Neural cell (in vitro differentiated cells): ENCODE data around the gene PRDM13. TPM values are rescaled to one million over a fixed set of nuclear protein-coding genes. Genes with fewer than 3 reads are reported as not detected.

Source experiments
- H2AFZ ChIP-seq: fragments of 200-600, 300-800 bp; sonication (generic), shearing (Covaris generic); 2 replicates; pipeline ENCODE4 v1.6.0; 2014; ENCODE audit warnings: low read depth, mild to moderate bottlenecking, antibody characterized with exemption, low read length, moderate library complexity
- H3F3A ChIP-seq: fragments of 200-600 bp; shearing (Covaris generic); 2 replicates; pipeline ENCODE4 v1.6.1; 2016; ENCODE audit warnings: mild to moderate bottlenecking, moderate library complexity, mixed read lengths, antibody characterized with exemption, low read length; ENCODE audit not compliant: insufficient read depth, poor library complexity, severe bottlenecking
- H3K27ac ChIP-seq: fragments of 200-600, 300-800 bp; sonication (generic), shearing (Covaris generic); 2 replicates; pipeline ENCODE4 v1.5.1; 2014; ENCODE audit warnings: mild to moderate bottlenecking, low read length, moderate library complexity
- H3K27me3 ChIP-seq: fragments of 300-800, 200-600 bp; sonication (generic), shearing (Covaris generic); 2 replicates; pipeline ENCODE4 v1.6.0; 2014; ENCODE audit warnings: mild to moderate bottlenecking, low read depth, low read length, moderate library complexity; ENCODE audit not compliant: insufficient read depth
- H3K36me3 ChIP-seq: fragments of 300-800, 200-600 bp; sonication (generic), shearing (Covaris generic); 2 replicates; pipeline ENCODE4 v1.5.1; 2014; ENCODE audit warnings: mild to moderate bottlenecking, antibody characterized with exemption, low read length, moderate library complexity; ENCODE audit not compliant: insufficient read depth
- H3K4me2 ChIP-seq: fragments of 300-800, 200-600 bp; sonication (generic), shearing (Covaris generic); 2 replicates; pipeline ENCODE4 v1.6.0; 2014; ENCODE audit warnings: mild to moderate bottlenecking, low read length
- H3K4me3 ChIP-seq: fragments of 300-800, 200-600 bp; sonication (generic), shearing (Covaris generic); 2 replicates; pipeline ENCODE4 v1.5.1; 2014; ENCODE audit warnings: mild to moderate bottlenecking, low read length, moderate library complexity
- H3K79me2 ChIP-seq: fragments of 200-600 bp; shearing (Covaris generic); replicated peaks from 2 replicates; pipeline ENCODE4 v1.6.0; 2014; ENCODE audit warnings: mild to moderate bottlenecking, low read length, moderate library complexity; ENCODE audit not compliant: insufficient read depth
- H3K9ac ChIP-seq: fragments of 300-800, 200-600 bp; sonication (generic), shearing (Covaris generic); 2 replicates; pipeline ENCODE4 v1.6.1; 2016; ENCODE audit warnings: mild to moderate bottlenecking, low read length, mixed read lengths
- H3K9me2 ChIP-seq: fragments of 200-600 bp; shearing (Covaris generic); 2 replicates; pipeline ENCODE4 v1.6.1; 2016; ENCODE audit warnings: mild to moderate bottlenecking, low read length, mixed read lengths; ENCODE audit not compliant: insufficient read depth
- H3K9me3 ChIP-seq: fragments of 200-600, 300-800 bp; sonication (generic), shearing (Covaris generic); 2 replicates; pipeline ENCODE4 v1.6.1; 2016; ENCODE audit warnings: mild to moderate bottlenecking, mixed run types, low read length, moderate library complexity, mixed read lengths
- H4K20me1 ChIP-seq: fragments of 200-600 bp; shearing (Covaris generic); 2 replicates; pipeline ENCODE4 v1.6.1; 2016; ENCODE audit warnings: mild to moderate bottlenecking, mixed run types; ENCODE audit not compliant: insufficient read depth
- EP300 ChIP-seq: fragments of 450-650 bp; conservative IDR thresholded peaks from 2 replicates; pipeline ENCODE4 v1.6.1; 2014; ENCODE audit warnings: antibody characterized with exemption, mild to moderate bottlenecking, moderate library complexity; ENCODE audit not compliant: poor library complexity, severe bottlenecking
- EZH2 ChIP-seq: fragments of 200-600, 300-800 bp; shearing (Covaris generic), sonication (generic); IDR thresholded peaks from 2 replicates; pipeline ENCODE4 v1.6.1; 2014; ENCODE audit warnings: antibody characterized with exemption, low read length, borderline replicate concordance, mild to moderate bottlenecking; ENCODE audit not compliant: insufficient read depth, poor library complexity, severe bottlenecking
- MXI1 ChIP-seq: fragments of 450-650 bp; conservative IDR thresholded peaks from 2 replicates; pipeline ENCODE4 v1.6.1; 2014; ENCODE audit warnings: antibody characterized with exemption, mild to moderate bottlenecking; ENCODE audit not compliant: poor library complexity, severe bottlenecking
- POLR2AphosphoS5 ChIP-seq: IDR thresholded peaks from 2 replicates; pipeline ENCODE4 v1.6.1; 2012
- RAD21 ChIP-seq: fragments of 450-650 bp; conservative IDR thresholded peaks from 2 replicates; pipeline ENCODE4 v1.6.1; 2014; ENCODE audit warnings: antibody characterized with exemption, mild to moderate bottlenecking, moderate library complexity
- SMC3 ChIP-seq: fragments of 450-650 bp; conservative IDR thresholded peaks from 2 replicates; pipeline ENCODE4 v1.6.1; 2014; ENCODE audit warnings: antibody characterized with exemption, mild to moderate bottlenecking, moderate library complexity; ENCODE audit not compliant: poor library complexity
- TAF1 ChIP-seq: IDR thresholded peaks from 2 replicates; pipeline ENCODE4 v1.6.1; 2012; ENCODE audit warnings: low read depth
- polyA plus RNA-seq: library from polyadenylated mRNA; depleted of rRNA; stranded (reverse); fragments of >200 nt; gene quantifications from 2 replicates; pipeline ENCODE4 v1.2.3, GENCODE V29; 2014
- TF ChIP-seq, protein P1 (sequence below): fragments of 450-650 bp; IDR thresholded peaks from 2 replicates; pipeline ENCODE4 v1.5.1; 2014; ENCODE audit warnings: antibody characterized with exemption, mild to moderate bottlenecking, moderate library complexity; ENCODE audit not compliant: poor library complexity, severe bottlenecking
- TF ChIP-seq, protein P2 (sequence below): IDR thresholded peaks from 2 replicates; pipeline ENCODE4 v1.6.1; 2012; ENCODE audit warnings: borderline replicate concordance

Gene PRDM13
- polyA plus RNA-seq, 1 donor from 2014 or later = not detected

DNA sequence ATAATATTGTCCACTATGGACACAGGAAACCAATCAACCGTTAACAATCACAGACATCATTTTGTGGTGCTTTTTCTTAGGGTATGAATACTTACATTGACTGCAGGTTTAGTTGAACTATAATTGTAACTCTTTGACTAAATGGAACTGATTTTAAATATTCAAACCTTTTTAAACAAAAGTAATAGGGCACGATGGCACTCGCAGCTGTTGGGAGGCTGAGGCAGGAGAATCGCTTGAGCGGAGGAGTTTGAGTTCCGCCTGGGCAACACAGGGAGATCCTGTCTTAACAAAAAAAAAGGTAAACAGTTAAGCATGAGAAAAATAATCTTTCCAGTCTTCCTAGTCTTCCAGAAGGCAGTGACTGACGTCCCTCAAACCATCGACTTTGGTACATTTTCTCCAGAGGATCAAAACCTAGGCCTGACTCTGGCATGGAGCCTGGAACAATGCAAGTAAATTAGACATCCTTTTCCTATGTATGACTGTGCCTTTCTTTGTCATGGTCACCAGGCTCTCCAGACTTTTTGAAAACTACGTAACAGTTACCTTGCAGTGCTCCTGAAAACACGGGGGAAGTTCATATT lies 16.6 kb upstream of the PRDM13 start:
- Histone ChIP-seq H3K9me3 (no peaks in the 10 kb centered on the region), H3K27ac (no peak overlapping the region), H3K4me2 (no peak overlapping the region), H4K20me1 (no peaks in the 10 kb centered on the region), H3K27me3 (peaks cover 89% of the 10 kb centered on the region), H3K36me3 (no peaks in the 10 kb centered on the region), H3K4me3 (no peak overlapping the region), H3K9ac (no peak overlapping the region), H3F3A (no peaks in the 10 kb centered on the region), H3K79me2 (no peaks in the 10 kb centered on the region), H2AFZ (no peak overlapping the region), H3K9me2 (no peaks in the 10 kb centered on the region)
- TF ChIP-seq POLR2AphosphoS5 (peak; percentile 47), EP300 (no peak)

DNA sequence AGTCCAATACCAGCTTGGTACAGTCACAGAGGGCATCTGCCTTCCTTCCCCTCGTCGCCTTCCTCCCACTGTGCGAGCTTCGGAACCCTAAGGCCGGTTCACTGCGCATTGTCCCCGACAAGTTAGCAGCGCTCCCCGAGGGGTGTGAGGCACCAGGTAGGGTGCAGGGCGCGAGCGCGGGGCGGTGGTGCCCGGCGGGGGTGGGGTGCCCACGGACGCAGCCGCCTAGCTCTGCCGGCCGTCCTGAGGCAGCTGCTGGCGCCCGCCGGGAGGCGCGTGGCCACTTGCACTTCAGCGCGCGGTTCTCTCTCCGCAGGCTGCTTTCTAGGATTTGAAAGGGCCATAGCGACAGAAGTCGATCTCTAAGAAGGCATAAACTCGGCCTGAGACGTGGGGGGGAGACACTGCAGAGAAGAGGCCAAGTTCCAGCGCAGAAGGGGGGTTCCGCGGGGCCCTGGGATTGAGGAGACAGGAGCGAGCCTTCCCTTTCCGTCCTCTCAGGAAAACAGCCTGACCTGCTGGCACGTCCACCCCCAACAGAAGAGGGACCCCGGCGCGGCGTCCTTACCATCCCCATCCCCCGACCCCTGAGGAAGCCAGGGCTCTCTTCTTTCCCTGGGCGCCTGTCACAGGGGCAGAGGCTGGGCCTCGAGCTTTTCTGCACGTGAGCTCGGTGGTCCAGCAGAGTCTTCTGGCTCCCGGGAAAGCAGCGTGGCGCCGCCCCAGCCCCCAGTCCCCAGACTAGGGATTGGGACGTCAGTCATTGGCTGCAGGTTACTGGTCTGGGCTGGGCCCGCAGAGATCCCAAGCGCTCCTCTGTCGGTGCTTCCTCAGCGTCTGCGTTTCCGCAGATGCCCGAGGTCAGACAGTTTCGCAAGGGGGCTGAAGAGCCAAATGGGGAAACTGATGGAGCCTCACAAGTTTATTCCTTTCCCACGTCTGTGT lies 15.6 kb upstream of the PRDM13 start:
- no peak overlapping the region for H3K4me3 ChIP-seq
- H4K20me1 ChIP-seq = no peaks in the 10 kb centered on the region
- TF ChIP-seq TAF1 (no peak), EZH2 (peak; percentile 88)

DNA sequence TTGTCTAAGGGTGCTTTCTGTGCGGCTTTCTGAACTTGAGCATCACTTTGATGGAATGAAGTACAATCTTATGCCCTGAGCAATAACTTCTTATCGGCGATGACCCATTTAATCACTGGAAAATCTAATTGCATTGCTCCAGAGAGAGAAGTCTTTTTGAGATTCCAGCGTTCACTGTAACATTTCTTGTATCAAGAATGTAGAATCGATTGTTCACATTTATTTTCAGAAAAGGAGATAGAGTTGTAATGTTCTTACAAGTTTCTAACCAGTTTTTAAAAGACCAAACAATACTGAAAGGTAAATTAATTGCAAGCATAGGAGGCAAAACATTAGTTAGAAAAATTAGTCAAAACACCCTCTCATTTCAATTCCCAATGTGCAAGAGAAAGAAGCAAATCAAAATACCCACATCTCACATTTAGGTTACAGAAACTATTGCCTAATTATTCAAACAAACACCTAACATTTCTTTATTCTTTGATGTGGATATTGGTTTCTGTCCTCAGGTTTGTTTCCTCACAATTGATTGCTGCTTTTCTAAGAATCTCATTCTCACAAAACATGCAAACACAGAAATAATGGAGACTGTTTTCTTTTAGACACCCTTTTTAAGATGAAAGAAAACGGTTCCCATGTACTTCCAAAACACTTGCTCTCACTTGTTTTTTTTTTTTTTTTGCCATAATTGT lies 14.8 kb upstream of the PRDM13 start:
- H4K20me1 ChIP-seq = no peaks in the 10 kb centered on the region
- H2AFZ ChIP-seq = no peak overlapping the region

More for the DNA sequence above, 15.6 kb upstream of the PRDM13 start:
- Histone ChIP-seq H3K27me3 (peaks cover 91% of the 10 kb centered on the region), H3K4me2 (no peak overlapping the region), H3K79me2 (no peaks in the 10 kb centered on the region), H3K9me2 (no peaks in the 10 kb centered on the region), H3K9me3 (peaks cover 5% of the 10 kb centered on the region), H3K36me3 (no peaks in the 10 kb centered on the region), H3F3A (no peaks in the 10 kb centered on the region), H3K27ac (no peak overlapping the region), H3K9ac (no peak overlapping the region), H2AFZ (no peak overlapping the region)

More for the DNA sequence above, 14.8 kb upstream of the PRDM13 start:
- Histone ChIP-seq H3K9ac (no peak overlapping the region), H3K36me3 (no peaks in the 10 kb centered on the region), H3K9me3 (peaks cover 5% of the 10 kb centered on the region), H3K4me3 (no peak overlapping the region), H3K9me2 (no peaks in the 10 kb centered on the region), H3F3A (no peaks in the 10 kb centered on the region), H3K27me3 (peaks cover 94% of the 10 kb centered on the region), H3K79me2 (no peaks in the 10 kb centered on the region), H3K4me2 (no peak overlapping the region), H3K27ac (no peak overlapping the region)
- TF ChIP-seq TAF1 = no peak
- TF ChIP-seq SMC3 = no peak
- TF ChIP-seq POLR2AphosphoS5 = no peak
- no peak for TF ChIP-seq EZH2
- TF ChIP-seq RAD21 = no peak
- TF ChIP-seq, protein P1, sequence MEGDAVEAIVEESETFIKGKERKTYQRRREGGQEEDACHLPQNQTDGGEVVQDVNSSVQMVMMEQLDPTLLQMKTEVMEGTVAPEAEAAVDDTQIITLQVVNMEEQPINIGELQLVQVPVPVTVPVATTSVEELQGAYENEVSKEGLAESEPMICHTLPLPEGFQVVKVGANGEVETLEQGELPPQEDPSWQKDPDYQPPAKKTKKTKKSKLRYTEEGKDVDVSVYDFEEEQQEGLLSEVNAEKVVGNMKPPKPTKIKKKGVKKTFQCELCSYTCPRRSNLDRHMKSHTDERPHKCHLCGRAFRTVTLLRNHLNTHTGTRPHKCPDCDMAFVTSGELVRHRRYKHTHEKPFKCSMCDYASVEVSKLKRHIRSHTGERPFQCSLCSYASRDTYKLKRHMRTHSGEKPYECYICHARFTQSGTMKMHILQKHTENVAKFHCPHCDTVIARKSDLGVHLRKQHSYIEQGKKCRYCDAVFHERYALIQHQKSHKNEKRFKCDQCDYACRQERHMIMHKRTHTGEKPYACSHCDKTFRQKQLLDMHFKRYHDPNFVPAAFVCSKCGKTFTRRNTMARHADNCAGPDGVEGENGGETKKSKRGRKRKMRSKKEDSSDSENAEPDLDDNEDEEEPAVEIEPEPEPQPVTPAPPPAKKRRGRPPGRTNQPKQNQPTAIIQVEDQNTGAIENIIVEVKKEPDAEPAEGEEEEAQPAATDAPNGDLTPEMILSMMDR = no peak
- TF ChIP-seq, protein P2, sequence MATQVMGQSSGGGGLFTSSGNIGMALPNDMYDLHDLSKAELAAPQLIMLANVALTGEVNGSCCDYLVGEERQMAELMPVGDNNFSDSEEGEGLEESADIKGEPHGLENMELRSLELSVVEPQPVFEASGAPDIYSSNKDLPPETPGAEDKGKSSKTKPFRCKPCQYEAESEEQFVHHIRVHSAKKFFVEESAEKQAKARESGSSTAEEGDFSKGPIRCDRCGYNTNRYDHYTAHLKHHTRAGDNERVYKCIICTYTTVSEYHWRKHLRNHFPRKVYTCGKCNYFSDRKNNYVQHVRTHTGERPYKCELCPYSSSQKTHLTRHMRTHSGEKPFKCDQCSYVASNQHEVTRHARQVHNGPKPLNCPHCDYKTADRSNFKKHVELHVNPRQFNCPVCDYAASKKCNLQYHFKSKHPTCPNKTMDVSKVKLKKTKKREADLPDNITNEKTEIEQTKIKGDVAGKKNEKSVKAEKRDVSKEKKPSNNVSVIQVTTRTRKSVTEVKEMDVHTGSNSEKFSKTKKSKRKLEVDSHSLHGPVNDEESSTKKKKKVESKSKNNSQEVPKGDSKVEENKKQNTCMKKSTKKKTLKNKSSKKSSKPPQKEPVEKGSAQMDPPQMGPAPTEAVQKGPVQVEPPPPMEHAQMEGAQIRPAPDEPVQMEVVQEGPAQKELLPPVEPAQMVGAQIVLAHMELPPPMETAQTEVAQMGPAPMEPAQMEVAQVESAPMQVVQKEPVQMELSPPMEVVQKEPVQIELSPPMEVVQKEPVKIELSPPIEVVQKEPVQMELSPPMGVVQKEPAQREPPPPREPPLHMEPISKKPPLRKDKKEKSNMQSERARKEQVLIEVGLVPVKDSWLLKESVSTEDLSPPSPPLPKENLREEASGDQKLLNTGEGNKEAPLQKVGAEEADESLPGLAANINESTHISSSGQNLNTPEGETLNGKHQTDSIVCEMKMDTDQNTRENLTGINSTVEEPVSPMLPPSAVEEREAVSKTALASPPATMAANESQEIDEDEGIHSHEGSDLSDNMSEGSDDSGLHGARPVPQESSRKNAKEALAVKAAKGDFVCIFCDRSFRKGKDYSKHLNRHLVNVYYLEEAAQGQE = no peak
- no peak for TF ChIP-seq EP300
- no peak for TF ChIP-seq MXI1
